Measurements from ENCODE around the gene PIK3R4.

The PIK3R4 gene

DNA sequence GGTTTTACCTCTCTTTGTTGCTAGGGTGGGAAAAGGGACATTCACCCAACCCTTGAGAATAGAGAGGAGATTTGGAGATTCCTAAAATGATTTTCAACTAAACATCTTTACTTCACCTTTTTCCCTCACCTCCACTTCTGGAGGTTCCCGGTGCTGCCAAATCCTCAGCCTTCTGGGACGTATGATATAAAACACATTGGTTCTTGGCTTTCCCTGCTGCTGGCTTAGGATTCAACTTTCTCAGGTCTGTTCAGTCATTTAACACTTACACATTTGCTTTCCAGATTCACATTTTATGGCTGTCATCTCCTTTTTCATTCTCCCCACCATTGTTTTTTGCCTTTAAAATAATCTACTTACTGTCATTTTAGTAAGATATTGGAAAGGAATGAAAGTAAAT lies 106.6 kb downstream of the PIK3R4 start:
- DNase-seq (ENCODE audit: low read depth in 1 of 2, low spot score in 1 of 2) = no peak

- DNase-seq (ENCODE audit: low read depth in 1 of 2, low spot score in 1 of 2) = no peak
Observed at GRCh38 chr3:130636480-130637234, 110.0 kb downstream of the PIK3R4 start.

DNA sequence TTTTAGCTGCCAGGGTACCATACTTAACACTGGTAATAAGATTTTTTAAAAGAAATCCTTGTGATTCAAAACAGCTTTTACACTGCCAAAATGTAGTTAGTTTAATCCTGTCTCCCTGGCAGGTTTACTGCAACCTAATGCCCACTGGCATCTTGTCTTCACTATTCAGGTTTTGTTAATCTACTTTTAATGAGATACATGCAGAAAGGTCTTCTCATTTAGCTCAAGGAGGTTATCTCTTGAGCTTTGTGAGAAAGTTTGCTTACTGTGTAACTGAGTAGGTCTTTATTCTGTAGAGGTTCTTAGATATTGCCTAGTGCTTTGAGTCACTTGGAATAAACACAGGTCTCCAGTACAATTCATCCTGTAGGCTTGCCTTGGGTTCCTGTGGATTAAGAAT lies 110.7 kb downstream of the PIK3R4 start:
- DNase-seq (ENCODE audit: low read depth in 1 of 2, low spot score in 1 of 2) = no peak

- DNase-seq (ENCODE audit: low read depth in 1 of 2, low spot score in 1 of 2) = no peak
Observed at GRCh38 chr3:130635285-130635684, 111.3 kb downstream of the PIK3R4 start.
